HG03354 (cell line): ENCODE data around the gene STARD10.
A peak's percentile ranks its signal among the peaks of the same experiment; 100 is the strongest.

Experiments used
- ATAC-seq: cut with Tn5 transposase; IDR thresholded peaks from one replicate; pipeline ENCODE4 v1.9.1; 2021; ENCODE audit warnings: mild to moderate bottlenecking; ENCODE audit not compliant: unreplicated experiment, poor library complexity, severe bottlenecking

Gene STARD10

DNA sequence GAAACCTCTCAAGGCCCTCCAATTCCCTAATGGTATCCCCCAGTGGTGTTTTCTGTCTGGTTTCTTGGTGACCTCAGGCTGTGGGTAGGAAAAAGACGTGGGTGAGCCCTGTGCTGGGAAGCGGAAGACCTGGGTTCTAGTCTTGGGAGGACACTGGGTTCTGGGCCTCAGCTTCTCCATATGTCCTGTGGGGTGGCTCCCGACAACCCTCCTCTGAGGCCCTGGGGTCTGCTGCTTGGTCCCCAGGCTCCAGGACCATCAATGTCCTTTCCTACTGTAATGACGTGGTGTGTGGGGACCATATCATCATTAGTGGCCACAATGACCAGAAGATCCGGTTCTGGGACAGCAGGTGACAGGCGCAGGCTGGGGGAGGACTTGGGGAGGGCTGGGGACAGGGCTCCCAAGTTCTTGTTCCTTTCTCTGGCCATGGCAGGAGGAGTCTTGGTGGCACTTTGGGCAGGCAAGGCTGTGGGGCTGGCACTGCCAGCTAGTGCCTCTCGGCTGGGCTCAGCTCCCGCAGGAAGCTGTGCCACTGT is 33.2 kb upstream of the STARD10 start:
- no peak for ATAC-seq

DNA sequence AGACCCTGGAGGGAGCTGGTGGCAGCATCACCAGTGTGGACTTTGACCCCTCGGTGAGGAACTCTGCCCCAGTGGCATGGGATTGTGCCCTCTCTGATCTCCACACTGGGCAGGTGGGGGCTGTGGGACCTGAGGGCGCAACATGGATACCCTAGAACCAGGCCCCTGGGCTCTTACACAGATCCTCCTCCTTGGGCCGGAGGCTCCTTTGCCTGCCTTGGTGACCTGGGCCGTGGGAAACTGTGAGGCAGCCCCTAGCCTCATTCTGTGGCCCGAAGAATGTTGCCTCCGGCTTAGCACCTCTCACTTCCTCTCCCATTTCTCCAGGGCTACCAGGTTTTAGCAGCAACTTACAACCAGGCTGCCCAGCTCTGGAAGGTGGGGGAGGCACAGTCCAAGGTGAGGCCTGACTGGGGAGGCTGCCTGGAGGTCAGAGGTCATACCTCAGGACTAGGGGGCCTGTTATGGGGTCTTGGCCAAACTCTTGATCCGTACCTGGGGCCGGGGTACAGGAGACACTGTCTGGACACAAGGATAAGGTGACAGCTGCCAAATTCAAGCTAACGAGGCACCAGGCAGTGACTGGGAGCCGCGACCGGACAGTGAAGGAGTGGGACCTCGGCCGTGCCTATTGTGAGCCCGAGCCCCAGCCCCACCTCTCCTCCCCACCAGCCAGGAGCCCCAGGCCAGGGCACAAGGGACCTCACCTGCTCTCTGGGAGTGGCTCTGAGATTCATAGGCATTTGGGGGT is 32.5 kb upstream of the STARD10 start:
- no peak for ATAC-seq

DNA sequence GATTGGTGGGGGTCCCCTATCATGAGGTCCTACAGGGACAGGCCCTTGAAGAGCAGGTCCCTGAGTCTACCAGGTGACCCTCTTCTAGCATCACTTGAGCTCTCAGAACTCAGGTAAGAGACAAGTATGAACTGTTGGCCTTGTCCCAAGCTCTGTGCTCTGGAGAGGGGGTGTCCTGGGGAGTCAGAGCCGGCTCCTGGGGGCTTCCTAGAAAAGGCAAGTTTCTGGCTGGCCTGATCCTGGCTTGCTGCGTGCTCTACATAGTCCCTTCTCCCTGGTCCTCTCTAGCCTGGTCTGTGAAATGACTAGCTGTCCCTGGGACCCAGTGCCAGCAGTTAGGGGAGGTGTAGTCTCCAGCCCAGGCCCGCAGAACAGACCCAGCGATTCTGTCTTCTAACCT is 31.8 kb upstream of the STARD10 start:
- no peak for ATAC-seq

DNA sequence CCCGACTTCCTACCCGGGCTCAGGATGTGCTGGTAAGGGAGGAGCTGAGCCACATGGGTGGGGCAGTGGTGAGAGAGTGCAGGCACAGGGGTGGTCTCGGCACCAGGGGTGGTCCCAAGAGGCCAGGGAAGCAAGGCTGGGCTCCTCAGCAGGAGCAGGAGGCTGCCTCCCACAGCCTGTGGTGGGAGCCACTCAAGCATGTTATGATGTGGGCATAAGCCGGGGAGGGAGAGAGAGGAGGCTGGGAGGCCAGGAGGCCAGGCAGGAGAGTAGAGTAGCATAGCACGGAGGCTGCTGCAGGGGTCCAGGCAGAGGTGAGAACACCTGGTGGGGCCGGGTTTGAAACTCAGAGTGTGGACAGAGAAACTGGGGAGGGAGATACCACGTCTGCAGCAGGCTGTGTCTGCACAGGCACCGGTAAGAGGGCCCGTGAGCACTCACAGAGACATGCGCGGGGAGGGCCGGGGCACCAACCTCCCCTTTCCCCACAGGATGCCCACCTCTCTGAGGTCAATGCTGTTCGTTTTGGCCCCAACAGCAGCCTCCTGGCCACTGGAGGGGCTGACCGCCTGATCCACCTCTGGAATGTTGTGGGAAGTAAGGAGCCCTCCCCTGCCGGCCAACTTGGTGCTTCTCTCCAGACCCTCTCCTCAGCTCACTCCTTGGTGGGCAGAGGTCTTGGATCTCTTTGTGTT is 31.1 kb upstream of the STARD10 start:
- ATAC-seq, result no peak

DNA sequence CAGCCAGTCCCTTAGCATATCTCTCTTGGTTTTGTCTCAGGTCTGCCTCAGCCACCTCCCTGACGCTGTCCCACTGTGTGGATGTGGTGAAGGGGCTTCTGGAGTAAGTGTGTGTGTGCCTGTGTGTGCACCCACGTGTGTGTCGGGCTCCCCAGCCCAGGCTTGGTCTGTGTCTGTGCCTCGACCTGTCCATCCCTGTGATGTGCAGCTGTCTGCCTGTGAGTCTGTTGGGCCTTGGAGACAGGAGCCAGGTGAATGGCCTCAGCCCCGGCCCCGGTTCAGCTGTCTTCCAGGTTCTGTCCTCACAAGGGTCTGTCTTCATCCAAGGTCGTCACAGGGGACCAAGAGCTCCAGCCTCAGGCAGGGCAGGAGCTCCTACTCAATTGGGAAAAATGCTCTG is 30.2 kb upstream of the STARD10 start:
- ATAC-seq, result no peak

DNA sequence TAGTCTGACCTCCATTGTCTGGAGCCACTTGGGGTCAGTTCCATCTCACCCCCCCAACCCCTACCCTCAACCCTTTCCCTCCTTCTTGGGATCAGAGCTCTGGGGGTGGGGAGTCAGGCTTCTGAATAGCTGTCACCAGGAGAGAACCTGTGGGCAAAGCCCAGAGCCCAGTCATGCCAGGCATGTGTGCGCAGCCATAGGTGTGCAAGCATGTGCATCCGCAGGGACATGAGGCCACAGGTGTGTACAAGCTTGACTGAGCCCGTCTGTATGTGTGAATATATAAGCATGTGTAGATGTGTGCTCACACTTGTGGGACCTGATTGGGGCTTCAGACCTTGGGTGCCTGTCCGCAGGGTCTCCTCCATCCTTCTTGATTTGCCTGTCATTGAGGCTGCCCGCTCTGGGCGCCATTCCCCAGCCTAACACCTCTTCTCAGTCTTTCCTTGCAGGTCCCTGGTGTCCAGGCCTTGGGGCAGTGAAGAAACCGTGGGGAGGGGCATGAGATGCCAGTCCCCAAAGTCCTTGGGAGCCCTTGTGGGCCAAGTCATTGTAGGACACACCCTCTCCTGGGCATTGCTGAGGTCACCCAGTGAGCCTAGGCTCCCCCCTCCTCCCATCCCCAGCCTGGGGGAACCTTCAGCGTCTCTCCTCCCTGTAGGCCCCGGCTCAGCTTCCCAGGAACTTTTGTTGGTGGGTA is 29.4 kb upstream of the STARD10 start:
- no peak for ATAC-seq

DNA sequence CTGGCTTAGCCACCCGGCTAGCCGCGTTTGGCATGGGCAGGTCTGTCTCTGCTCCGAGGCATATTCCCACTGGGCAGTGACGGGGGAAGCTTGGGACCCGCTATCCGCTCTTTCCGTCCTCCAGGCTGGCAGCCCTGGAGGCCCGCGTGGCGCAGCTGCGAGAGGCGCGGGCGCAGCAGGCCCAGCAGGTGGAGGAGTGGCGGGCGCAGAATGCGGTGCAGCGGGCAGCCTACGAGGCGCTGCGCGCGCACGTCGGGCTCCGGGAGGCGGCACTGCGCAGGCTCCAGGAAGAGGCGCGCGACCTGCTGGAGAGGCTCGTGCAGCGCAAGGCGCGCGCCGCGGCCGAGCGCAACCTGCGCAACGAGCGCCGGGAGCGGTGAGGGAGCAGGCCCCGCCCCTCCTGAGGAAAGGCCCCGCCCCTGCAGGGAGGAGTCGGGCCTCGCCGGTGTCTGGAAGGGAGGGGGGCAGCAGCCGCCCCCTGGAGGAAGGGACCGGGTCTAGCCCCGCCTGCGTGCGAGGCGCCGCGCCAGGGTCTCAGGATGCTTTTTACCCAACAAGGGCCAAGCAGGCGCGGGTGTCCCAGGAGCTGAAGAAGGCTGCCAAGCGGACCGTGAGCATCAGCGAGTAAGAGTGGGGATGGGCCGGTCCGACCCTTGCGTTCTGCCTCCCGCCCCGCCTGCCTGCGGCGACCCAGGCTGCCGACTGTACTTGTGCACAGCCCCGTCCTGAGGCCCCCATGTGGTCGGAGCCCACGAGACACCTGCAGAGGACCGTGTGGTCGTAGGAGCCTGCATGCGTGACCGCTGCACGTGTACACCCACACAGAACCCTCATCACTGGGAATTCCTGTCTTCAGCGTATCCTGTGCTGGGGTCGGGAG is 28.3 kb upstream of the STARD10 start:
- peak; percentile 53 for ATAC-seq

DNA sequence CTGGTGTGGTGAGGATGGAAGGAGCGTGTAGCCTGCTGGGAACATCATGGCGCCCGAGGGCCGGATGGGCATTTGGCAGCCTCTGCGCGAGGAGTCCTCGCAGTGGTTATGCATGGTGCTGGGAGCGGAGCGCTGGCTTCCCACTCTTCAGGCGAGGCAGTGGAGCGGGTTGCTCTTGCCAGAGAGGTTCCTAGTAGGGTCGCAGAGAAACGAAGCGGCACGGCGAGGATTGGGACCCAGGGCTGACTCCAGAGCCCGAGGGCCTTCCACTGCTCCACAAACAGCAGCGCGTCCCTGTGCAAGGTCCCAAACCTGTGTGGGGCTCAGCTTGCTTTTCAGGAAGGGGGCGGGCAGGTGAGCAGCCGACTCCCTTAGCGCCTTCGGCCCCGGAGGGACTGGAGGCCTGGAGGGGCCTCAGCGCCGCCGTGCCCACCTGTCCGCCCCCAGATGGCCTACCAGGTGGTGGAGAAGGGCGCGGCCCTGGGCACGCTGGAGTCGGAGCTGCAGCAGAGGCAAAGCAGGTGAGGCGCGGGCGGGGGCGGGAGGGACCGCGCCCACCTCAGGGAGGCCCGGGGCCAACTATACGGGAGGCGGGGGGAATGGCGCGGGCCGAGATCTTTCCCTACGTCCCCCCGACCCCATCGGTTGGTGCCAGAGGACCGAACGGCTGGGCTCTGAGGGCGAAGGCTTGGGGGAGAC is 27.5 kb upstream of the STARD10 start:
- ATAC-seq, result no peak

DNA sequence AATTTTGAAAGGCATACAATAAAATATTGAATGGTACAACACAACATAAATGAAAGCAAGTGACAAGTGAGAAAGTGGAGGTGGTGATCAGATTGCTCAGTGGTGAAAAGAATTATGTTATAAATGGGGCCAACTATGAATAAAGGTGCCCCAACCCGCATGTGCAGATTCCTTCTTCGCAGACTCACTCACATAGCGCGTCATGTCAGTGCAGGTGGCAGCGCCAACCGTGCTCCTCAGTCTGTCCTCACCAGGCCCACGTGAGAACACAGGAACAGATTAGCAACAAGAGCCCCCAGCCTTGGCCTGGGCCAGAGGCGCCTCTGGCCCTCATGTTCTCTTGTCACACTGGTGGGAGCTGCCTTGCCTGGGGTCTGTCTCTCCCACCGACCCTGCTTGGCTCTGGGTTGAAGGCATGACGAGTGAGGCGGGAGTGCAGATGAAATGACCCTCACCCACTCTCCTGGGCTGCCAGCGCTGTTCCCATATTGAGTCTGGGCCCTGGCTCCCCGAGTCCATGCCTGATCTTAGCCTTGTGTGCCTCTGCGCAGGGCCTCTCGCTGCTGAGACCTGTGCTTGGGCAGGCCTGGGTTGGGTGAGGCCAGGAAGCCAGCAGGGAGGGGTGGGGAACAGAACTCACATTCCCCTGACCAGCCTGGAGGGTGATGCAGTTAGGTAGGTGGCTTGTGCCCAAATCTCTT is 26.7 kb upstream of the STARD10 start:
- no peak for ATAC-seq

DNA sequence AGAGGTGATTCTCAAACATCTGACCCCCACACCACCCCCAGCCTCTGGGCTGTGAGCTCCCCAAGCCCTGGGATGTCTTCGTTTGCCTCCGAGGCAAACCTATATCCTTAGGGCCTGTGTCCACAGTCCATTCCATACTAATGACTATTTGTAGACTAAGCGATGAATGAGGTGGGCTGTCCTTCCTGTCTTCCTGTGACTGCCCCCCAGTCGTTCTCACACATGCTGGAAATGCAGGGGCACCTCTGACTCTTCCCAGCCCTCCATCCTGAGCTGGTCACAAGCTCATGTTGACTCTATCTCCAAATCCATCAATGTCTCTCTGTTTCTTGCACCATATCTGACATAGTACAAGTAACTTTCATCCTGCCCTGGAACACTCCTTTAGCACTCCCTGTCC is 25.1 kb upstream of the STARD10 start:
- ATAC-seq, result no peak

DNA sequence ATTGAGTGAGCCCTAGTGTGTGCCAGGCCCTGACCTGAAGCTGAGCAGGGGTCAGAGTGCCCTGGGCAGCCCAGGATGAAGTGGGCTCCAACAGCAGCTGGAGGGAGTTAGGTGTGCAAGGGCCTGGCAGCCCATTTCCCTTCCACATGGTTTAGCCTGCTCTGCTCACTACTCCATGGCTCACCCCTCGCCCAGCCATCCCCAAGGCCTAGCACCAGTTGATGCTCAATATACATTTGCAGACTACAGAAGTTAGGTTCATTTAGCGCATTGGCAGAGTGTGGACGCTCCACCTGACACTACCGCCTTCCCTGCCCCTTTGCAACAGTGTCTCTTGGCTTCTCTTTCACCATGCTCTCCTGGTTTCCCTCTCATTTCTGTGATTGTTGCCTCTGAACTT is 24.1 kb upstream of the STARD10 start:
- no peak for ATAC-seq

DNA sequence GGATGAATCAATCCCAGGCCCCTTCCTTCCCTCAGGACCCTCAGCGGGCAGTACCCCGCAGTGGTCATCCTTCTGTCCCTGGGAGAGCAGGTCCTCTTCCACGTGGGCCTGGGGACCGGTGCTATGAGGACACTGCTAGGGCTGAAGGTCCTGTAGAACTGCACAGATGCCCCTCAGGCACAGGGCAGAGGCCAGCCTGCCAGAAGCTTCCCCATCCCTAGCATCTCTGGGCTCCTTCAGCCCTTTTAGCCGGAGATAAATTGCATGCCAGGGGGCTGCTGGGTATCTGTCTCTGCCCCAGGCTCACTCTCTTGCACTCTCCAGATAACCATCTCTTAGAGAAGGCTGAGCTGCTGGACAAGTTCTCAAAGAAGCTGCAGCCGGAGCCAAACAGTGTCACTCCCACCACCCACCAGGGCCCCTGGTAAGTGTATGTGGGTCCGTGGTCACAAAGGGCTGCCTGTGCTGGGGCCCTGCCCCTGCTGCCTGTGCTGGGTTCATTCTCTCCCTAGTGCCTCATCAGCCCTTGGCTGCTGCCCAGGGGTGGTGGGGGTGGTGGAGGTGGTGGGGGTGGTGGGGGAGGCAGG is 22.6 kb upstream of the STARD10 start:
- ATAC-seq, result no peak

DNA sequence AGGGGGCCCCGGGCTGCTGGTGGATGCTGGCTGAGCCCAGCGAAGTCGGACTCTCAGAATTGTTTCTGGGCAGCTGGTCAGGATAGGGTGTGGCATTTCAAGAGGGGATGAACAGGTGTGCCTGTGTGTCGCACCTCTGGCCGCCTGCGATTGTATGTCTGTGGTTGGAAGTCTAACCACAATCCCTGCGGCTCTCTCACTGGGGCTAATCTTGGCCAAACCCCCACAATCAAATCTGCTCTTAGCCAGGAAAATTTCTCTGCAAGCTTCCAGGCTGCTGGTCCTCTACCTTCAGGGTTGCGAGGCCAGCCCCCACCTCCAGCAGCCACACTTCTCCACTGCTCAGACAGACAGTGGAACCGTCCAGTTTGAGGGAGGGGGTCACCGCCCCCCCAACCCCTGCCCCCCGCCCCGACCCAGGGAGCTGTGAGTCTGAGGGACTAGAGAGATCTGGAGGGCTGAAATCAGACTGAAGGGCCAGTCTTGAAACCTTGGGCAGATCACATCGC is 21.3 kb upstream of the STARD10 start:
- ATAC-seq, result peak; percentile 1

DNA sequence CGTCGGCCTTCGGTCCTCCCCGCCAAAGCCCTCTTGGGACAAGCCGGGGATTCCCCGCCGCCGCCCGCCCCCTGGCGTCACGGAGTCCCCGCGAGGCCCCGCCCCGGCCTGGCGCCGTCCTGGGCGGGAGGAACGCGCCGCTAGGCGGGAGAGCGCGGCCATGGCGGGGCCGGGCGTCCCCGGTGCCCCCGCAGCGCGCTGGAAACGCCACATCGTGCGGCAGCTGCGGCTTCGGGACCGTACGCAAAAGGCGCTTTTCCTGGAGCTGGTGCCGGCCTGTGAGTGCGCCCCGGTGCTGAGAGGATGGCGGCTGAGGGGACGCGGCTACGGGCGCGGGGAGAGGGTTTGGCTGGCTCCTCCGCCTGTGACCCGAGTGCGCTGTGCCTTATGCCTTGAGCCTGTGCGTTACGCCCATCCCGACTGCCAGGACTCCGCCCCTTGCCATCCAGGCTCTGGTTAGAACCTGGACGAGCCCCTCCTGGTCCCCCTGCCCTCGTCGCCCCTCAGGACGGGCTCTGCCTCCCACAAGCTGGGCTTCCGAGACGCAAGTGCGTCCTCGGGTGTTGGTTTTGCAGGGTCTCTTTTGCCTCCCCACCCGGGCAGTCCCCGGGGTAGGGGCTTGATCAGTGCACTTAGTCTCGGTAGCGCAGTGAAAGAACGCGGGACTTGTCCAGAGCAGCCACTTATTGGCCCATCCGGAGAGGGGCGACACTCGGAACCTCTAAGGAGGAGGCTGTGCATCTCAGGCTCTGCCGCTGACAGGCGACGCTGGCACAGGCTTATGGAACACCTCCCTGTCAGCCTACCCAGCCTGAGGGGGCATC is 20.7 kb upstream of the STARD10 start, which contains the start of gene ATG16L2:
TSS of gene ATG16L2 (plus strand) at position 126 of the 824 bp plus-strand sequence. CDS start at position 161, 35 bp downstream.
- peak; percentile 62 for ATAC-seq

DNA sequence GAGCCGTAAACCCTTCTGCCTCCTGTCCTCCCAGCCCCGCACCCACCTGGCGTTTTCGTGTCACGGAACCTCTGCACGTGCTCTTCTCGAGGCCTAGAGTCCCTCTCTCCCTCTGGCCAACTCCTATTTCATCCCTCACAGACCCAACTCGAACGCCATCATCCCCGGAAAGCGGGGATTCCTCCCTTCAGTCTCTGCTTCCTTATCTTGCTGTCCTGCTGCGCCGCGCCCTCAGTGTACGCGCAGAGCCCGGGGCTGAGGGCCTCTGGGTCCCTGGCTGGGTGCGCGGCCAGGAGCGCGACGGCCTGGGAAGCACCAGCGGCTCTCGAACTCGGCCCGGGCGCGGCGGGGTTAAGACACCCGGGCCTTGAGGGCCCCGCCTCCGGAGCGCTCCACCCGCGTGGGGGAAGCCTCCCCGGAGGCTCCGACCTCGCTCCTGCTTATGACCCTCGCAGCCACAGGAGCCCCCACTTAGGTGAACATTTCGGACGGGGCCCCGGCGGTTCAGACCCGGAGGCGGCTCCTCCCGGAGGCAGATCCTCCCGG is 20.0 kb upstream of the STARD10 start:
- peak; percentile 60 for ATAC-seq

DNA sequence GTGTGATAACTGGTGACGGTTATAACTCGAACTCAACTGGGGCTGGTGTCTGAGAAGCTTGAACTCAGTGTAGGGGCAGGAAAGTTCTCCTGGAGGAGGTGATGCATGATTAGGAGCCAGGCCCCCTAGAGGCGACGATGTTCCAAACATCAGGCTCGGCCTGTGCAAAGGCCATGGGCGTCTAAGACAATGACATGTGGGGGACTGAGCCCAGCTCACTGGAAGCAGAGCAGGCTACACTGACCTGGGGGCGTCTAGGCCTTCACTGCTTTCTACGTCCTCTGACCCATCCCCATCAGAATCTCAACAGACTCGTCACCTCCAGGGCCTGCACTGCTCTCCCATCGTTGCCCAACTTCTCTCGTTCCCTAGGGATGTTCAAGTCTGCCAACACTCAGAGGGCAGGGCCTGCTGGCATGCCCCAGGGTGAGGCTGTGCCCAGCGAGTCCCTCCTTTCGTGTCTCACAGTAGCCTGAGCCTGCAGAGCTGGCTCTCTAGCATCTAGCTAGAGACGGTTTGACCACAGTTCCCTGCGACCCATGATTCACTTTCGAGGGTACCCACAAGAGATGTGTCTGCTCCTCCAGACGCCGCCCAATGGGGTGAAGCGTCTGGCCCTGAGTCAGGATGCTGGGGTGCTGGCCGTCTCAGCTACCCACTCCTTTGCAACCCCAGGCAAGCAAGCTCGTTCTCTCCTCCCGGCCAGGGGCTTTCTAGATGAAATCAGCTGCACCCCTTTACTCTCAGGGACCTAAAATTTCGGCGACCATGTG is 19.3 kb upstream of the STARD10 start:
- peak; percentile 39 for ATAC-seq
